WTC11 (cell line): Measurements from ENCODE around the gene TBC1D1. TPM values are rescaled to one million over a fixed set of nuclear protein-coding genes. Genes with fewer than 3 reads are reported as not detected.

Source experiments
- ATAC-seq: fragments of 200-7000 bp; cut with Tn5 transposase; 2 replicates; pipeline ENCODE4 v1.10.0; 2021; ENCODE audit warnings: mild to moderate bottlenecking, moderate library complexity
- CTCF ChIA-PET: fragments of 300-600 bp; sonication (Branson Sonifier 250); formaldehyde crosslinking; loops from one replicate; lab custom pipeline; 2021; ENCODE audit warnings: antibody characterized with exemption; lab: Charles Lee
- POLR2A ChIA-PET: fragments of 350-600 bp; sonication (Branson Sonifier 250); formaldehyde crosslinking; loops from one replicate; lab custom pipeline; 2021; ENCODE audit warnings: antibody characterized with exemption; lab: Charles Lee
- DNase-seq: peaks from one replicate; pipeline ENCODE4 v3.0.0; 2021; ENCODE audit warnings: low spot score
- H3K27ac Mint-ChIP-seq: 2 replicates; pipeline ENCODE4 v1.8.0; 2021; ENCODE audit warnings: mixed read lengths
- H3K27me3 Mint-ChIP-seq: 2 replicates; pipeline ENCODE4 v1.8.0; 2021; ENCODE audit warnings: low read depth, mild to moderate bottlenecking, moderate library complexity, mixed read lengths
- H3K36me3 Mint-ChIP-seq: 2 replicates; pipeline ENCODE4 v1.8.0; 2021; ENCODE audit warnings: mixed read lengths
- H3K4me1 Mint-ChIP-seq: 2 replicates; pipeline ENCODE4 v1.8.0; 2022; ENCODE audit warnings: mixed read lengths
- H3K4me3 Mint-ChIP-seq: 2 replicates; pipeline ENCODE4 v1.8.0; 2021; ENCODE audit warnings: mild to moderate bottlenecking, moderate library complexity, mixed read lengths
- H3K9me3 Mint-ChIP-seq: 2 replicates; pipeline ENCODE4 v1.8.0; 2021; ENCODE audit warnings: mixed read lengths
- ELF4 ChIP-seq: sonication (generic); formaldehyde crosslinking; IDR thresholded peaks from 2 replicates; pipeline ENCODE4 v1.8.1; 2022; ENCODE audit warnings: low read depth, mild to moderate bottlenecking, moderate library complexity, missing genetic modification reagents
- FOXJ3 ChIP-seq: sonication (generic); formaldehyde crosslinking; IDR thresholded peaks from 2 replicates; pipeline ENCODE4 v1.9.0; 2021; ENCODE audit warnings: missing genetic modification reagents, mild to moderate bottlenecking, borderline replicate concordance
- FOXK1 ChIP-seq: sonication (generic); formaldehyde crosslinking; IDR thresholded peaks from 2 replicates; pipeline ENCODE4 v1.8.0; 2022; ENCODE audit warnings: mild to moderate bottlenecking, moderate library complexity, missing genetic modification reagents
- GTF2I ChIP-seq: fragments of 250-450 bp; sonication (Bioruptor Pico); conservative IDR thresholded peaks from 2 replicates; pipeline ENCODE4 v1.4.0; 2021; ENCODE audit warnings: mild to moderate bottlenecking
- HMGA2 ChIP-seq: fragments of 250-450 bp; sonication (Bioruptor Pico); IDR thresholded peaks from 2 replicates; pipeline ENCODE4 v1.4.0; 2021; ENCODE audit warnings: mild to moderate bottlenecking, moderate library complexity
- MLX ChIP-seq: sonication (generic); formaldehyde crosslinking; IDR thresholded peaks from 2 replicates; pipeline ENCODE4 v1.8.1; 2023; ENCODE audit warnings: mild to moderate bottlenecking, missing genetic modification reagents, moderate library complexity
- NFYB ChIP-seq: sonication (generic); formaldehyde crosslinking; conservative IDR thresholded peaks from 2 replicates; pipeline ENCODE4 v1.8.0; 2022; ENCODE audit warnings: low read depth, missing genetic modification reagents
- NR2C2 ChIP-seq: sonication (generic); formaldehyde crosslinking; IDR thresholded peaks from 2 replicates; pipeline ENCODE4 v1.8.0; 2022; ENCODE audit warnings: mild to moderate bottlenecking, missing genetic modification reagents
- RORB ChIP-seq: fragments of 250-450 bp; sonication (Bioruptor Pico); IDR thresholded peaks from 2 replicates; pipeline ENCODE4 v1.9.0; 2021; ENCODE audit warnings: mild to moderate bottlenecking
- SMAD3 ChIP-seq: sonication (generic); formaldehyde crosslinking; IDR thresholded peaks from 2 replicates; pipeline ENCODE4 v1.8.0; 2022; ENCODE audit warnings: missing genetic modification reagents, mild to moderate bottlenecking, borderline replicate concordance
- SOX15 ChIP-seq: fragments of 250-450 bp; sonication (Bioruptor Pico); IDR thresholded peaks from 2 replicates; pipeline ENCODE4 v1.9.0; 2021; ENCODE audit warnings: mild to moderate bottlenecking
- ZNF219 ChIP-seq: sonication (generic); formaldehyde crosslinking; IDR thresholded peaks from 2 replicates; pipeline ENCODE4 v1.8.0; 2023; ENCODE audit warnings: missing genetic modification reagents, mild to moderate bottlenecking, borderline replicate concordance
- ZNF281 ChIP-seq: sonication (generic); formaldehyde crosslinking; IDR thresholded peaks from 2 replicates; pipeline ENCODE4 v1.8.0; 2023; ENCODE audit warnings: mild to moderate bottlenecking, missing genetic modification reagents
- ZNF317 ChIP-seq: sonication (generic); formaldehyde crosslinking; IDR thresholded peaks from 2 replicates; pipeline ENCODE4 v1.8.1; 2023; ENCODE audit warnings: low read depth, mild to moderate bottlenecking, moderate library complexity, missing genetic modification reagents, borderline replicate concordance
- total RNA-seq: library from RNA; stranded (reverse); gene quantifications from 3 replicates; pipeline ENCODE4 v1.2.3, GENCODE V29; 2021
- TF ChIP-seq, protein P1 (sequence below): fragments of 250-450 bp; sonication (Bioruptor Pico); IDR thresholded peaks from 2 replicates; pipeline ENCODE4 v1.9.0; 2021; ENCODE audit warnings: mild to moderate bottlenecking
- TF ChIP-seq, protein P2 (sequence below): sonication (generic); formaldehyde crosslinking; IDR thresholded peaks from 2 replicates; pipeline ENCODE4 v1.8.1; 2022; ENCODE audit warnings: missing genetic modification reagents, borderline replicate concordance
- TF ChIP-seq, protein P3 (sequence below): sonication (generic); formaldehyde crosslinking; IDR thresholded peaks from 2 replicates; pipeline ENCODE4 v1.8.1; 2023; ENCODE audit warnings: mild to moderate bottlenecking, moderate library complexity, missing genetic modification reagents

Gene TBC1D1
- total RNA-seq, 1 experiment from 2014 or later: 134 TPM

GRCh38 chr4:38056011-38056685 lies 165.3 kb downstream of the TBC1D1 start (continued):
- TF ChIP-seq, protein P1, sequence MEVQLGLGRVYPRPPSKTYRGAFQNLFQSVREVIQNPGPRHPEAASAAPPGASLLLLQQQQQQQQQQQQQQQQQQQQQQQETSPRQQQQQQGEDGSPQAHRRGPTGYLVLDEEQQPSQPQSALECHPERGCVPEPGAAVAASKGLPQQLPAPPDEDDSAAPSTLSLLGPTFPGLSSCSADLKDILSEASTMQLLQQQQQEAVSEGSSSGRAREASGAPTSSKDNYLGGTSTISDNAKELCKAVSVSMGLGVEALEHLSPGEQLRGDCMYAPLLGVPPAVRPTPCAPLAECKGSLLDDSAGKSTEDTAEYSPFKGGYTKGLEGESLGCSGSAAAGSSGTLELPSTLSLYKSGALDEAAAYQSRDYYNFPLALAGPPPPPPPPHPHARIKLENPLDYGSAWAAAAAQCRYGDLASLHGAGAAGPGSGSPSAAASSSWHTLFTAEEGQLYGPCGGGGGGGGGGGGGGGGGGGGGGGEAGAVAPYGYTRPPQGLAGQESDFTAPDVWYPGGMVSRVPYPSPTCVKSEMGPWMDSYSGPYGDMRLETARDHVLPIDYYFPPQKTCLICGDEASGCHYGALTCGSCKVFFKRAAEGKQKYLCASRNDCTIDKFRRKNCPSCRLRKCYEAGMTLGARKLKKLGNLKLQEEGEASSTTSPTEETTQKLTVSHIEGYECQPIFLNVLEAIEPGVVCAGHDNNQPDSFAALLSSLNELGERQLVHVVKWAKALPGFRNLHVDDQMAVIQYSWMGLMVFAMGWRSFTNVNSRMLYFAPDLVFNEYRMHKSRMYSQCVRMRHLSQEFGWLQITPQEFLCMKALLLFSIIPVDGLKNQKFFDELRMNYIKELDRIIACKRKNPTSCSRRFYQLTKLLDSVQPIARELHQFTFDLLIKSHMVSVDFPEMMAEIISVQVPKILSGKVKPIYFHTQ (CRISPR knock-in tag): no peak

DNA sequence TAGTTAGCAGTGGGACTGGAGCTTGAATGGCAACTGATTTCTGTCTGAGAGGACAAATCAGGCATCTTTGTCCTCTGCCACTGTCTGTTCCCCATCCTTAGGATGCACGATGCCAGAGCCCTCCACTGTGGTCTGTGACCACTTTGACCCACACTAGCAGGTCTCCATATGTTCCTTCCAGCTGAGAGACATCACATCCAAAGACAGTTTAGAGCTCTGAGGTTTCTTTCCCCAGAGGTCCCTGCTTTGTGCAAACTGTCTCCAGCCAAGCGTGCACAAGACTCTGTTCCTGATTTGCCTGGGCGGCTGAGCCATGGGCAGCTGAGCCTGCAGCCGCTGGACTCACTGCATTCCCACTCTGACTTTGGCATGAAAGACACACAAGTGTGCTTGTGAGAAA lies 167.3 kb downstream of the TBC1D1 start:
- TF ChIP-seq MLX (CRISPR knock-in tag) (no peak), NR2C2 (CRISPR knock-in tag) (no peak), ZNF317 (CRISPR knock-in tag) (no peak), RORB (CRISPR knock-in tag) (no peak), ELF4 (CRISPR knock-in tag) (no peak), NFYB (no peak), GTF2I (CRISPR knock-in tag) (no peak), ZNF281 (no peak), ZNF219 (CRISPR knock-in tag) (no peak), SMAD3 (CRISPR knock-in tag) (no peak), HMGA2 (CRISPR knock-in tag) (no peak), SOX15 (CRISPR knock-in tag) (no peak), FOXJ3 (no peak), FOXK1 (CRISPR knock-in tag) (no peak)
- TF ChIP-seq, protein P2, sequence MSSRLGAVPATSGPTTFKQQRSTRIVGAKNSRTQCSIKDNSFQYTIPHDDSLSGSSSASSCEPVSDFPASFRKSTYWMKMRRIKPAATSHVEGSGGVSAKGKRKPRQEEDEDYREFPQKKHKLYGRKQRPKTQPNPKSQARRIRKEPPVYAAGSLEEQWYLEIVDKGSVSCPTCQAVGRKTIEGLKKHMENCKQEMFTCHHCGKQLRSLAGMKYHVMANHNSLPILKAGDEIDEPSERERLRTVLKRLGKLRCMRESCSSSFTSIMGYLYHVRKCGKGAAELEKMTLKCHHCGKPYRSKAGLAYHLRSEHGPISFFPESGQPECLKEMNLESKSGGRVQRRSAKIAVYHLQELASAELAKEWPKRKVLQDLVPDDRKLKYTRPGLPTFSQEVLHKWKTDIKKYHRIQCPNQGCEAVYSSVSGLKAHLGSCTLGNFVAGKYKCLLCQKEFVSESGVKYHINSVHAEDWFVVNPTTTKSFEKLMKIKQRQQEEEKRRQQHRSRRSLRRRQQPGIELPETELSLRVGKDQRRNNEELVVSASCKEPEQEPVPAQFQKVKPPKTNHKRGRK (CRISPR knock-in tag): no peak
- TF ChIP-seq, protein P3, sequence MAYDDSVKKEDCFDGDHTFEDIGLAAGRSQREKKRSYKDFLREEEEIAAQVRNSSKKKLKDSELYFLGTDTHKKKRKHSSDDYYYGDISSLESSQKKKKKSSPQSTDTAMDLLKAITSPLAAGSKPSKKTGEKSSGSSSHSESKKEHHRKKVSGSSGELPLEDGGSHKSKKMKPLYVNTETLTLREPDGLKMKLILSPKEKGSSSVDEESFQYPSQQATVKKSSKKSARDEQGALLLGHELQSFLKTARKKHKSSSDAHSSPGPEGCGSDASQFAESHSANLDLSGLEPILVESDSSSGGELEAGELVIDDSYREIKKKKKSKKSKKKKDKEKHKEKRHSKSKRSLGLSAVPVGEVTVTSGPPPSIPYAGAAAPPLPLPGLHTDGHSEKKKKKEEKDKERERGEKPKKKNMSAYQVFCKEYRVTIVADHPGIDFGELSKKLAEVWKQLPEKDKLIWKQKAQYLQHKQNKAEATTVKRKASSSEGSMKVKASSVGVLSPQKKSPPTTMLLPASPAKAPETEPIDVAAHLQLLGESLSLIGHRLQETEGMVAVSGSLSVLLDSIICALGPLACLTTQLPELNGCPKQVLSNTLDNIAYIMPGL: no peak
- CTCF ChIA-PET: interaction anchor here (0.6 to 1.8 kb wide), 2 partner anchors 11 to 341 kb away, joined by 5 read pairs; no protein-coding TSS in a partner anchor
- peaks cover 11% of the 10 kb centered on the region for H3K4me1 Mint-ChIP-seq
- H3K27me3 Mint-ChIP-seq: no peaks in the 10 kb centered on the region
- POLR2A ChIA-PET: no interaction called here
- H3K4me3 Mint-ChIP-seq: no peak overlapping the region
- DNase-seq (no peak), ATAC-seq (no peak)
- no peaks in the 10 kb centered on the region for H3K9me3 Mint-ChIP-seq
- no peak overlapping the region; the same call in 1 of the 2 replicates for H3K27ac Mint-ChIP-seq
- peaks cover 25% of the 10 kb centered on the region for H3K36me3 Mint-ChIP-seq
